Cardiac muscle cell (in vitro differentiated cells and primary cell): Measurements from ENCODE around the gene TOP3A. TPM values are rescaled to one million over a fixed set of nuclear protein-coding genes. Genes with fewer than 3 reads are reported as not detected.

Experiments used
- DNase-seq, 2 donors: peaks; one replicate each; pipeline versions ENCODE4 v3.0.0 to v3.0.0-alpha.2; 2010 to 2017; ENCODE audit warnings: low read depth in 1 of 2, low spot score in 1 of 2
- H3K27ac ChIP-seq: fragments of 200-600 bp; sonication (generic); 2 replicates; pipeline ENCODE4 v1.5.1; 2016
- H3K27me3 ChIP-seq: fragments of 200-600 bp; sonication (generic); 2 replicates; pipeline ENCODE4 v1.6.0; 2016; ENCODE audit warnings: control low read depth
- H3K36me3 ChIP-seq: fragments of 200-600 bp; sonication (generic); 2 replicates; pipeline ENCODE4 v1.5.1; 2016; ENCODE audit warnings: control low read depth
- H3K4me1 ChIP-seq: fragments of 200-600 bp; sonication (generic); 2 replicates; pipeline ENCODE4 v1.8.1; 2017; ENCODE audit warnings: low read depth, mild to moderate bottlenecking, mixed run types
- H3K4me3 ChIP-seq: fragments of 200-600 bp; sonication (generic); 2 replicates; pipeline ENCODE4 v1.5.1; 2016; ENCODE audit warnings: mild to moderate bottlenecking
- H3K9me3 ChIP-seq: fragments of 200-600 bp; sonication (generic); 2 replicates; pipeline ENCODE4 v1.5.1; 2017; ENCODE audit warnings: low read depth, mild to moderate bottlenecking, control low read depth
- polyA plus RNA-seq: library from polyadenylated mRNA; unstranded; fragments of >200 nt; fragmentation: Nextera tagmentation; extraction: Ambion mirVana; gene quantifications from 2 replicates; pipeline ENCODE4 v1.2.1, GENCODE V29; 2016
- total RNA-seq: library from RNA; depleted of rRNA; stranded (reverse); fragments of >200 nt; gene quantifications from 2 replicates; pipeline ENCODE4 v1.2.3, GENCODE V29; 2016
- TF ChIP-seq, protein P1 (sequence below): IDR thresholded peaks from 2 replicates; pipeline ENCODE4 v1.5.1; 2012; ENCODE audit warnings: low read depth, mild to moderate bottlenecking, low read length

Gene TOP3A
- total and polyA plus RNA-seq, 2 experiments from 2014 or later, result 22.7 to 40.1 TPM

DNA sequence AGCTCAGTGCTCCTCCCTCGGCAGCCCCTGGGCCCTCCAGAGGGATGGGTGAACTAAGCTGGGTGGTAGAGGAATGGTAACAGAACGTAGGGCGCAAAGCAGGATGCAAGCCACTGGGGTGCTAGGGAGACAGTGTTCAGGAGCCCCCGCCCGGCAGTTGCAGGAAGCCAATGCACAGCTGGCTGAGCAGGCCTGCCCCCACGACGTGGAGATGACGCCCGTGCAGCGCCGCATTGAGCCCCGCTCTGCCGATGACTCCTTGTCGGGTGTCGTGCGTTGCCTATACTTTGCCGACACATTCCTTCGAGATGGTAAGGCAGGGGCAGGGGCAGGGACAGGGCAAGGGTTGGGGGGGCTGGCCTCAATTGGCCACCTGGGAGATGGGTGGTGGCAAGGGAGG lies 76.5 kb downstream of the TOP3A start:
- H3K9me3 ChIP-seq, result no peaks in the 10 kb centered on the region
- H3K4me3 ChIP-seq, result no peak overlapping the region
- H3K36me3 ChIP-seq, result peaks cover 19% of the 10 kb centered on the region
- H3K4me1 ChIP-seq, result peaks cover 8% of the 10 kb centered on the region
- no peak overlapping the region for H3K27ac ChIP-seq
- DNase-seq, result no peak
- no peaks in the 10 kb centered on the region for H3K27me3 ChIP-seq
- TF ChIP-seq, protein P1, sequence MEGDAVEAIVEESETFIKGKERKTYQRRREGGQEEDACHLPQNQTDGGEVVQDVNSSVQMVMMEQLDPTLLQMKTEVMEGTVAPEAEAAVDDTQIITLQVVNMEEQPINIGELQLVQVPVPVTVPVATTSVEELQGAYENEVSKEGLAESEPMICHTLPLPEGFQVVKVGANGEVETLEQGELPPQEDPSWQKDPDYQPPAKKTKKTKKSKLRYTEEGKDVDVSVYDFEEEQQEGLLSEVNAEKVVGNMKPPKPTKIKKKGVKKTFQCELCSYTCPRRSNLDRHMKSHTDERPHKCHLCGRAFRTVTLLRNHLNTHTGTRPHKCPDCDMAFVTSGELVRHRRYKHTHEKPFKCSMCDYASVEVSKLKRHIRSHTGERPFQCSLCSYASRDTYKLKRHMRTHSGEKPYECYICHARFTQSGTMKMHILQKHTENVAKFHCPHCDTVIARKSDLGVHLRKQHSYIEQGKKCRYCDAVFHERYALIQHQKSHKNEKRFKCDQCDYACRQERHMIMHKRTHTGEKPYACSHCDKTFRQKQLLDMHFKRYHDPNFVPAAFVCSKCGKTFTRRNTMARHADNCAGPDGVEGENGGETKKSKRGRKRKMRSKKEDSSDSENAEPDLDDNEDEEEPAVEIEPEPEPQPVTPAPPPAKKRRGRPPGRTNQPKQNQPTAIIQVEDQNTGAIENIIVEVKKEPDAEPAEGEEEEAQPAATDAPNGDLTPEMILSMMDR, result no peak

DNA sequence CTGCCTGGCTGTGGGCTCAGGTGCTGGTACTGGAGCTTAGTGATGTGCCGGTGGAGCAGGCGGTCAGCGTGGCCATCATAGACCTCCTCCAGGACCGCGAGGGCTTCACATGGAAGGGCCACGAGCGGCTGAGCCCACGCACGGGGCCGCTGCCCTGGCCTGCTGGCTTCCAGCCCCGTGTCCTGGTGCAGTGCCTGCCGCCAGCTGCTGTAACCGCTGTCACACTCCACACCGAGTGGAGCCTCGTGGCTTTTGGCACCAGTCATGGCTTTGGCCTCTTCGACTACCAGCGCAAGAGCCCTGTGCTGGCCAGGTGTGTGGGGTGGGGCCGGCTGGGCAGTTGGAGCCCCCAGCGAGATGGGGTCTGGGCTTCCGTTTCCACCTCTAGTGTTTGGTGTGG lies 77.3 kb downstream of the TOP3A start:
- Histone ChIP-seq H3K9me3 (no peaks in the 10 kb centered on the region), H3K27me3 (no peaks in the 10 kb centered on the region), H3K4me1 (peaks cover 8% of the 10 kb centered on the region), H3K36me3 (peaks cover 19% of the 10 kb centered on the region), H3K27ac (no peak overlapping the region), H3K4me3 (no peak overlapping the region)
- TF ChIP-seq, protein P1, result no peak
- DNase-seq, result no peak

DNA sequence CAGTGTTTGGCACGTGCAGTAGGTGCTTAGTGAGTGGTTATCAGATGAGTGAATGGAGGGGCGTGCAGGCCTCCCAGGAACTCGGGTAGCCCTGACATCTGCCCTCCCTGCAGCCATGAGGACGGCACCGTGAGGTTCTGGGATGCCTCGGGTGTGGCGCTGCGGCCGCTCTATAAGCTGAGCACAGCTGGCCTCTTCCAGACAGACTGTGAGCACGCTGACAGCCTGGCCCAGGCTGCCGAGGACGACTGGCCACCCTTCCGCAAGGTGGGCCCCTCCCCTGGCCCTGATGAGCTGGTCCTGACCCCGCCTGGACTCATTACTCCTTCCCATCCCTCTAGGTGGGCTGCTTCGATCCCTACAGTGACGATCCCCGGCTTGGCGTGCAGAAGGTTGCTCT lies 78.3 kb downstream of the TOP3A start:
- peaks cover 19% of the 10 kb centered on the region for H3K36me3 ChIP-seq
- no peaks in the 10 kb centered on the region for H3K27me3 ChIP-seq
- TF ChIP-seq, protein P1, result no peak
- peaks cover 8% of the 10 kb centered on the region for H3K4me1 ChIP-seq
- no peaks in the 10 kb centered on the region for H3K9me3 ChIP-seq
- DNase-seq, result no peak
- no peak overlapping the region for H3K27ac ChIP-seq
- no peak overlapping the region for H3K4me3 ChIP-seq

DNA sequence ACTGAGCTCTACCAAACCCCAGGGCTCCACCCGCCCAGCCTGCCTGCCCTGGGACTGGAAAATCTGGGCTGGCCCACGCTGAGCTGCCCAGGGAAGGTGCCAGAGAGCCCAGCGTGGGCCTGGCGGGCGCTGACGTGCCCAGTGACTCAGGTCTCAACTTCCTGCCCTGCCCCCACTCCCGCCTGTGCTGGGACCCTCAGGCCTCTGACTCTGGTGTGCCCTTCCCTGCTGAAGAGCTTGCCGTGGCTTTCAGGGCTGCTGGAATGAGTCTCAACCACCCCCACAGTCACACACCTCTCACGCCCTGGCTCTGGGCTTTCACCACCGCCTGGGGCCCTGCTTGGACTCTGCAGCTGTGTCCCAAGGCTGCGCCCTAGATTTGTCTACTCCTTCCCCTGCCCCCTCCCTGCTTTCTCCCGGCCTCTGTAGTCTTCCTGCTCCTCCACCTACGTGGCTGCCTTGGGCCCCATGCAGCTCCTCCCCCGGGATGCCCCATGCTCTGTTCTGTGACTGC lies 79.0 kb downstream of the TOP3A start:
- Histone ChIP-seq H3K4me1 (peaks cover 9% of the 10 kb centered on the region), H3K27ac (no peak overlapping the region), H3K27me3 (no peaks in the 10 kb centered on the region), H3K9me3 (no peaks in the 10 kb centered on the region), H3K4me3 (no peak overlapping the region), H3K36me3 (peaks cover 19% of the 10 kb centered on the region)
- peak in 1 of 2 donors; percentile 57 for DNase-seq
- TF ChIP-seq, protein P1, result no peak

DNA sequence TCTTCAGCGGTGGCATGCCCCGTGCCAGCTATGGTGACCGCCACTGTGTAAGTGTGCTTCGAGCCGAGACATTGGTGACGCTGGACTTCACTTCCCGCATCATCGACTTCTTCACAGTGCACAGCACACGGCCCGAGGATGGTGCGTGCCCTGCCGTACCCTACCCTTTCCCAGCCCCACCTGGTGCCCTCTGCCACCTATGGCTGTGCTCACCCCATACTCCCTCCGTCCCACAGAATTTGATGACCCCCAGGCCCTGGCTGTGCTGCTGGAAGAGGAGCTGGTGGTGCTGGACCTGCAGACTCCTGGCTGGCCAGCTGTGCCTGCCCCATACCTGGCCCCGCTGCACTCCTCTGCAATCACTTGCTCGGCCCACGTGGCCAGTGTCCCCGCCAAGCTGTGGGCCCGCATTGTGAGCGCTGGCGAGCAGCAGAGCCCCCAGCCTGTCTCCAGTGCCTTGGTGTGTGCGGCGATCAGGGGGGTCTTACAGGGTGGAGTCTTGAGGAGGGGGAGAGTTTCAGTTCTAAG lies 79.9 kb downstream of the TOP3A start:
- peaks cover 19% of the 10 kb centered on the region for H3K36me3 ChIP-seq
- H3K9me3 ChIP-seq, result no peaks in the 10 kb centered on the region
- no peaks in the 10 kb centered on the region for H3K27me3 ChIP-seq
- DNase-seq, result no peak
- peaks cover 11% of the 10 kb centered on the region for H3K4me1 ChIP-seq
- TF ChIP-seq, protein P1, result no peak
- no peak overlapping the region for H3K27ac ChIP-seq
- no peak overlapping the region for H3K4me3 ChIP-seq
